ENCODE measurements around the gene ZNF385C.

Gene ZNF385C

DNA sequence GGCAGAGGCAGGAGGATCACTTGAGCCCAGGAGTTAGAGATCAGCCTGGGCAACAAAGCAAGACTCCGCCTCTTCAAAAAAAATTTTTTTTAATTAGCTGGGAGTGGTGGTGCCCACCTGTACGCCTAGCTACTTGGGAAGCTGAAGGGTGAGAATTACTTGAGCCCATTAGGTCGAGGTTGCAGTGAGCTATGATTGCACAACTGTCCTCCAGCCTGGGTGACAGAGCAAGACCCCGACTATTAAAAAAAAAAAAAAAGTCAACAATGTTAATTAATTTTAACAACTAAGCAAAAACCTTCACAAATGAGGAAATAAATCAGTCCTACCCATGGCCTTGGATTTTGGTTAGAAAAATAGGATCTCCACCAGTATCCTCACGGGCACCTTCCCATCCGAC is 8.9 kb upstream of the ZNF385C start:
- no peak for DNase-seq

GRCh38 chr17:42106009-42106408 is 7.7 kb upstream of the ZNF385C start:
- no peak for DNase-seq

DNA sequence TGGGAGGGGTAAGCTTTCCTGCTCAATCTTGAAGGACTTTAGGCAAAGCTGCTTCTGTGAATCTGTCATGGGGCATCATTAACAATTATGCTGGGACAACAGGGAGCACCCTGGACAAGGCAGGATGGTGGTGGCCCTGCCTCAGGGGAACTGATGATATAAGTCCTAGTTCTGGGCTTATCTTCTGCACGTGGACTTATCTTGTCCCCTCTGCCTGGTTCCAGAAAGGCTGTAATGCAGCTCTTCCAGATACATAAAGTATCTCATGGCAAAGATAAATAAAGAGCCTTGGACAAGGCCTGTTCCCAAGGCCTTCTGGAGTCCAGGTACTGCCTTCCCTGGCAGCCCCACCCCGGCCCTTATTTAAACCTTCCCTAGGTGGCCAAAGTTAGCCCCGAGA is 6.0 kb upstream of the ZNF385C start:
- no peak for DNase-seq

GRCh38 chr17:42103221-42103954 is 5.1 kb upstream of the ZNF385C start:
- no peak for DNase-seq

- DNase-seq = peak; percentile 65
Measured at GRCh38 chr17:42101513-42102292, 3.4 kb upstream of the ZNF385C start.

DNA sequence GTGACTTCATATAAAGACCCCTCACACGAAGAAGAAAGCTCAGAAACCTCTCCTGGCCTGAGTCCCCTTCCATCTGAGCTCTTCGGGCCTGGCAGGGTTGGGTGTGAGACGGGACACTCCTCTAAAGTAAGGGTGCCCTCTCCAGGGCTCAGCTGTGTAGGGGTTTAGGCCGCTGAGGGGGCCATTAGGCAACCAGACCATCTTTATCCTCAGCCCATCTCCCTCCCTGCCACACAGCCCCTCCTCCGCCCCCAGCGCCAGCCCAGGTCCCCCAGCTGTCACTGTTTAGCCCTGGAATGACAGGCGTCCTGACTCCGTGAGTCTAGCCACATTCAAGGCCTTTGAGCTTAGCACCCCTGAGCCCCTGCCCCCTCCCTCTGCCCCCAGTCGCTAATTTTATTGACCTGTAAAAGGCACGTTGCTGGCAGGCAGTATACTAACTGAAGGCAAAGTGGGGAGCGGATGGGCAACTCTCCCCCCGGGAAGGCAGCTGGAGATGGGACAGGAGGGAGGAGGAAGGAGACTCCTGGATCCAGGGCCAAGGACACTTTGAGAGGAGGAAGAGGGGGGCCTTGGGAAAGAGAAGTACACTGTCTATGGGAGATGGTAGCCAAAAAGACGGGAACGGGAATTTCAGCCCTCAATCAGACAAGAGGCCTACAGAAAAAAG is 592 bp upstream of the ZNF385C start:
- DNase-seq = no peak

- no peak for DNase-seq
Measured at GRCh38 chr17:42096360-42097111, 1.7 kb downstream of the ZNF385C start.

GRCh38 chr17:42094375-42095069 is 3.8 kb downstream of the ZNF385C start:
- no peak for DNase-seq

DNA sequence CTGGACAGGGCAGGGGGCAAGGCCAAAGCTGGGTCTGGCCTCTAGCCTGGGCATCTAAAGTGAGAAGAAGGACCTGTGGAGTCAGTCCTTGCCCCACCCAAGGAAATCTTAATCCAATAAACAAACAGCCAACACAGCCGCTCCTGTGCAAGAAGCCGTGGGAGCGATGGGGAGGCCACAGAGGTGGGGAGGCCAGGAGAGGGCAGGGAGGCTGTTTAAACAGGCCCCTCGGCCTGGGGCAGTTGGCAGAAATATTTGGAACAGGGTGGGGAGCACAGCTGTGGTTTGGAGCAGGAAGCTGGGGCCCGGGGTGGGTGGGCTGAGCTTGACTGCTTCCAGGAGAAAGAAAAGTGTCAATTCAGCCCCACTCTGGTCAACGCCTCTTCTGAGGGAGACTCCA is 5.3 kb downstream of the ZNF385C start:
- DNase-seq = no peak

DNA sequence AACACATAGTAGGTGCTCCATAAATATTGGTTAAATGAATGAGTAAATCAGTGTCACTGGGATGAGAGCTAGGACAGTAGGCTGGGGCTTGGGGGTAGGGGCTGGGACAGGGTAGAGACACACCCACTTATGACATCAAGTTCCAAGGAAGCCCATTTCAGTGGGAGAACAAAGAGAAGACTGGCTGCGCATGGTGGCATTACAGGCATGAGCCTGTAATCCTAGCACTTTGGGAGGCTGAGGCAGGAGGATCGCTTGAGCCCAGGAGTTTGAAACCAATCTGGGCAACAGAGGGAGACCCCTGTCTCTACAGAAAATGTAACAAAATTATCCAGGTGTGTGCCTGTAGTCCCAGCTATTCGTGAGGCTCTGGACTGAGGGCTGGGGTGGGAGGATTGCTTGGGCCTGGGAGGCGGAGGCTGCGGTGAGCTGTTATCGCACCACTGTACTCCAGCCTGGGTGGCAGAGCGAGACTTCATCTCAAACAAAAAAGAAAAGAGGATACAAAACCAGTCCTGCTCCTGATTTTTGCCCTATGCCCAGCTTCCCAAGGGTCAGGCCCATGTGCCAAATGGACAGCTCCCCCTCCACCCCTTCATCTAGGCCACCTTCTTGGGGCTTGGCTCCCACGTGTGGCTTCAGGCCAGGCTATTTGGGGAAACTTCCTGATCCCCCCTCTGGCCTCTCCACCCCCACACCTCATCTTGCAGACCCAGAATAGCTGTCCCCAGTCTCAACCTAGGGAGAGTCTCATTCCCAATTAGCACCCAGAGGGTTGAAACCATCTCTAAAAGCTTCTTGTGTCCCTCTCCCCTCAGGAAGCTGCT is 7.1 kb downstream of the ZNF385C start:
- DNase-seq = no peak

DNA sequence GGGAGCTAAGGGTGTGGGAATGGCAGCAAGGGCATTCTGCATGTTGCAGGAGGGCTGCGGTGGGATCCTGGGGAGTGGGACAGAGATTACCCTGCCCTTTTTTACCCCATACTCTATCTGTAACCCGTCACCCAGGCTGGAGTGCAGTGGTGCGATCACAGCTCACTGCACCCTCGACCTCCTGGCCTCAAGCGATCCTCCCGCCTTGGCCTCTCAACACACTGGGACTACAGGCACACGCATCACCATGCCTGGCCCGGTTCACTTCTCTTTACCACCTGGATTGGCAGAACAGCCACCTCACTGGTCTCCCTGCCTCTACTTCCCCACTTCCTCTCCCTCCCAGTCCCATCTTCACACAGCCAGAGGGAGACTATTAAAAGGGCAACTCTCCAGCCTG is 9.5 kb downstream of the ZNF385C start:
- DNase-seq = no peak

DNA sequence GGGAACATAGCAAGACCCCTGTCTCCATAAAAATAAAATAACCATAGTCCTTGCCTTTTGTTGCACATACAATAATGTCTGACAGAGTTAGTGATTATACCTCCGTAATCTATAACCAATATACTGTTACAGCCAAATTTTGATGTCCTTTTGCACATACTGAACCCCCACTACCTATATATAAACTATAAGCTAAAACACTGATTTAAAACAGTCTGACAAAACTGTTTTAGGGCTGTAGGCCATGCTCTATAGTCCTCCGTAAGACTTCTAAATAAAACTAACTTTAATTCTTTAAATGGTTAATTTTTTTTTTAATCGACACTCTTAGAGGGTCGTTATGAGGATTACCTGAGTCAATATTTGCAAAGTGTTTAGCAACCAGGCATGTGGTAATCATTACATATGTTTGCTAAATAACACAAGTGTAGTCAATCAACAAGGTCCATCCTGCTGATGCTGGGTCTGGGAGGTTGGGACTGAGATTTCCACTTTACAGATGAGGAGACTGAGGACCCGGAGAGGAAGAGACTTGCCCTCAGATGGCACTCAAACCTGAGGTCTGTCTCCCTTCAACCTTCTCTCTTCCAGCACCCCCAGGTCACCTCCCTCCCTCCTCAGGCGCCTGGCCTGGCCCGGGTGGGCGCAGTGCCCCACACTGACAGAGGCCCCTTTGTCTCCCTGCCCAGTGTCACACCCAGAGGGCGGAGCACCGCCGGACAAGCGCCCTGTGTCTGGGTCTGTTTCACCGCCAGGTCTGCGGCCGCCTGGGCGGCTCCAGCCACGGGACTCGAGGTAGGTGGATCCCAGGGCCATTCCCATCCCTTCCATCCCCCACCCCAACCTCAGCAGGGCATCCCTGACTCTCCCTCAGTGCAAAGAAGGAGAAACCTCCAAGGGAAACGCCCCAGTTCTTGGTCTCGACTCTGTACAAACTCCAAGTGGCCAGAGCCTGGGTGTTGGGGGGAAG is 10.3 kb downstream of the ZNF385C start:
- DNase-seq = no peak

GRCh38 chr17:42087042-42087701 is 11.1 kb downstream of the ZNF385C start:
- DNase-seq = no peak

DNA sequence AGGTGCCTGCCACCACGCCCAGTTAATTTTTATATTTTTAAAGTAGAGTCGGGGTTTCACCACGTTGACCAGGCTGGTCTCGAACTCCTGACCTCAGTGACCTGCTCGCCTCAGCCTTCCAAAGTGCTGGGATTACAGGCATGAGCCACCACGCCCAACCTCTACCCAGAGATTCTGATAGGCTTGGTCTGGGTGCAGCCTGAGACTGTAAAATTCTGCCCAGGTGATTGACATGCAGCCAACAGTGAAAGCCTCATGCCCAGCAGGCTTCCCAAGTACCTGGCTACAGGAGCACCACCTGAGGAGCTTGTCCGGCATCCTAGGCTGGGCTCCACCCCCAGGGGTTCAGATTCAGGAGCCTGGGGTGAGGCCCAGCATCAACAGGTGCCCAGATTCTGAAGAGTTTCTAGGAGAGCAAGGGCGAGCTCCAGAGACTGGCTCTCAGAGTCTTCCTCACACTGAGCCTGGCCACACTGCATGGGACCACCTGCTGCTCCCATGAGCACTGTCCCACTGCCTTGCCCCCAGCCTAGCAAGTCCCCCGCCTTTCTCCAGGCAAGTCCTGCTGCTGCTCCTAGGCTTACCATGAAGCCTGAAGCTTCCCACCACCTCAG is 16.6 kb downstream of the ZNF385C start:
- DNase-seq = no peak

DNA sequence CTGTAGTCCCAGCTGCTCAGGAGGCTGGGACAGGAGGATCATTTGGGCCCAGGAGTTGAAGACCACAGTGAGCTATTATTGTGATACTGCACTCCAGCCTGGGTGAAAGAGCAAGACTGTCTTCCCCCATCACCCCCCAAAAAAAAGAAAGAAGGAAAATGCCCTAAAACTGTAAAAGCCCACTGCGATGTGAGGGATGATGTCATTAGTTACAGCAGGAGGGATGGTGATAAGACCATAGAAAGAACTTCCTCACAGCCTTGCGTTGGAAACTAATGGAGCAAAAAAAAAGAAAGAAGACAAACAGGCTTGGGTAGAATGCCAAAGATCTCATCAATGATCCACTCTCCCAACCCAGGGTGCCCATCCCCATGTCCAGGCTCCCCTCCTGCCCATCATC is 18.7 kb downstream of the ZNF385C start:
- DNase-seq = no peak

DNA sequence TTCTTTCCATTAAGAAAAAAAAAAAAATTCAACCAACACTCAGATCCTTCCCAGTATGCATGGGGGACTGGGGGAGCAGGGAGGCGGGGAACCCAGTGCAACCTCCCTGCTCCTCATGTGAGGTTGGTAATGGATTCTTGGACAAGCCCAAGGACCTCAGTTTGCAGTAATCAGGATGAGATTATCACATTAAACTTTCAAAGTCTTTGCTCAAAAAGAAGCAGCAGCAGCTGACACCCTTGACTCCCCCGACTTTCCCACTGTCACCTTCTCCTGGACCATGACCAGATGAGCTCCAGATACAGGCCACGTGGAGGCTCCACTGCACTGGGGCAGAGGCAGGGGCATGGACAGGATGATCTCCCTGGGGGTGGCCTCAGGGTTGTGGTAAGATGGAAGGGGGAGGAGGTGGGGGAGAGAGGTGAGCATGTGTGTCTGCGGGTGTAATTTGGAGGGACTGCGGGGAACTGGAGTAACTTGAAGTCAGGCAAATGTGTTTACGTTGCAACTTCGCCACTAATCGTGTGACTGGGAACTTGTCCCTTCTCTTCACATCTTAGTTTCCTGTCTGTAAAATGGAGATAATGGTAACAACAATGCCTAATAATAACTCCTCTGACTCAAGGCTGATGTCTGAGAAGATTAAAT is 19.8 kb downstream of the ZNF385C start:
- DNase-seq = no peak

DNA sequence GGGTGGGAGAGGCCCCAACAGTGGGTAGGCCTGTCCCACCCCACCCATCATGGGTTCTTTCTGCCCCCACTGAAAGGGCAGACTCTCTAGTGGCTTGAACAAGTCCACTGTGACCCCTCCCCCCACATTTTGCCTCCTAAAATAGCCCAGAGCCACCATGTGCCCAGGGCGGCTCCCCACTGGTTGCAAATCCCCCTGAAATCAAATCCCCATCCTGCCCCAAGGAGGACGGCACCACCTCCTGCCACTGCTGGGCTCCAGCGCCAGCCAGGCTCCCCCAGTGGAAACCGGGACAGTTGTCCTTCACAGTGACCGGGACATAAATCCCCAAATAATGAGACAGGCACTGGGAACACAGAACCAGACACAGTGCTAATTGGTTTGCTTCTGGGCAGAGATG is 20.5 kb downstream of the ZNF385C start:
- no peak for DNase-seq

DNA sequence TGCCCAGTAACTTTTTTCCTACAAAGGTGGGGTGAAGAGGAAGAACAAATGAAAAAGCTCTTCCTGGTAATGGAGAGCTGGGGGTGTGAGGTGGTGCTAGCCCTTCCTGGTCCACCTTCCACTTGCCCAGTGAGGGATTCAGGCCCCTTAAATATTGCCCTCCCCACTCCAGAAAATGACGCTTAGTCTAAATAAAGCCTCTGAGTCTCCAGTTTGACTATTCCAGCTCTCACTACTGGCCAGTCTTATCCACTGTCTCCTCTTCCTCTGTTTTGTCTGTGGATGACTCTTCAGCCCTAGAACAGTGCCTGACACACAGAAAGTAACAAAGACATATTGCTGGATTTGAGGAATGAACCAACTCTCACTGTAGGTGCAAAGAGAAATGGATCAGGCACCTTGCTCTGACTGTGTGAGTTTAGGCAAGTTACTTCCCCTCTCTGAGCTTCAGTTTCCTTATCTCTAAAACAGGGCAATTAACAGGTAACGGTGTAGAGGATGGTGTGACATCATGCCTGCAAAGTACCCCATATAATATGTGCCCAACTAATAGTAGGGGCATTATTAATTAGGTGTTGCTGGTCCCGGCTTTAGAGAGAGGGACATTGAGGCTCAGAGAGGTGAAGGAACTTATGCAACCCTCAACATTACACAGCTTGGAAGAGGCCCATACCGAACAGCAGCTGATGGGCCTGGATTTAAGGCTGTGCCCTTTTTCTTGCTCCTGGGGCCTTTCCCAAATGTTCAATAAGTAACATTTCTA is 21.3 kb downstream of the ZNF385C start:
- no peak for DNase-seq
